AG04450 (cell line): ENCODE data around the gene TBKBP1. TPM values are rescaled to one million over a fixed set of nuclear protein-coding genes. Genes with fewer than 3 reads are reported as not detected.
"Not testable (repeated sequence)": the region's sequence is repeated elsewhere in the genome, so short reads cannot be mapped to it uniquely, and the experiment has no call there.

Source experiments
- CTCF ChIA-PET: fragments of 300-600, 350-600 bp; formaldehyde crosslinking; extraction: SDS; loops from one replicate; lab custom pipeline; 2022; ENCODE audit warnings: antibody characterized with exemption, inconsistent platforms; lab: Charles Lee
- POLR2A ChIA-PET: fragments of 350-600 bp; formaldehyde crosslinking; extraction: SDS; loops from one replicate; lab custom pipeline; 2021; ENCODE audit warnings: antibody characterized with exemption, inconsistent platforms; lab: Yijun Ruan, JAX
- DNase-seq: peaks from one replicate; pipeline ENCODE4 v3.0.0-alpha.2; 2011; ENCODE audit warnings: low read depth, low spot score
- H3K27ac ChIP-seq: one replicate; pipeline ENCODE4 v1.5.1; 2012; ENCODE audit warnings: low read depth, low read length, control low read depth
- H3K27me3 ChIP-seq: one replicate; pipeline ENCODE4 v1.6.0; 2012; ENCODE audit warnings: low read length; ENCODE audit not compliant: control insufficient read depth, insufficient read depth
- H3K4me3 ChIP-seq: 2 replicates; pipeline ENCODE4 v1.5.1; 2011; ENCODE audit warnings: mild to moderate bottlenecking, low read depth, low read length, control low read depth
- H3K9me3 ChIP-seq: 2 replicates; pipeline ENCODE4 v1.5.1; 2012; ENCODE audit warnings: low read length; ENCODE audit not compliant: control insufficient read depth, insufficient read depth
- CTCF ChIP-seq: IDR thresholded peaks from 2 replicates; pipeline ENCODE4 v1.5.1; 2011; ENCODE audit warnings: low read depth, low read length, control low read depth, inconsistent platforms
- polyA plus RNA-seq: library from polyadenylated mRNA; depleted of rRNA; stranded (reverse); fragments of >200 nt; gene quantifications from 2 replicates; pipeline ENCODE4 v1.2.3, GENCODE V29; 2011

Gene TBKBP1
- polyA plus RNA-seq, 1 experiment, result 4.8 TPM

- CTCF ChIA-PET, result interaction anchor here (1.6 kb wide), 1 partner anchor 8 kb away, joined by 3 read pairs; no protein-coding TSS in a partner anchor
- POLR2A ChIA-PET, result no interaction called here
Observed at GRCh38 chr17:47738178-47738577, 44.2 kb downstream of the TBKBP1 start.

GRCh38 chr17:47739150-47739549 is 45.2 kb downstream of the TBKBP1 start:
- Histone ChIP-seq H3K27ac (no peak overlapping the region), H3K9me3 (no peaks in the 10 kb centered on the region), H3K4me3 (no peak overlapping the region), H3K27me3 (peaks cover 48% of the 10 kb centered on the region)
- DNase-seq, result no peak
- CTCF ChIA-PET, result no interaction called here
- TF ChIP-seq CTCF, result no peak
- POLR2A ChIA-PET, result no interaction called here

More at GRCh38 chr17:47738178-47738577, 44.2 kb downstream of the TBKBP1 start:
- H3K27me3 ChIP-seq, result peaks cover 44% of the 10 kb centered on the region
- no peak for DNase-seq
- H3K9me3 ChIP-seq, result no peaks in the 10 kb centered on the region
- H3K27ac ChIP-seq, result no peak overlapping the region
- no peak for TF ChIP-seq CTCF
- H3K4me3 ChIP-seq, result no peak overlapping the region

- H3K4me3 ChIP-seq, H3K9me3 ChIP-seq, DNase-seq, POLR2A ChIA-PET, H3K27ac ChIP-seq, CTCF ChIA-PET: not testable (repeated sequence)
- H3K27me3 ChIP-seq, result peaks cover 48% of the 10 kb centered on the region
Observed at GRCh38 chr17:47739945-47740344, 46.0 kb downstream of the TBKBP1 start.

GRCh38 chr17:47741109-47741792 is 47.3 kb downstream of the TBKBP1 start:
- Histone ChIP-seq H3K27ac (no peak overlapping the region), H3K4me3 (no peak overlapping the region), H3K27me3 (peaks cover 50% of the 10 kb centered on the region), H3K9me3 (no peaks in the 10 kb centered on the region; the same call in 1 of the 2 replicates)
- no peak for TF ChIP-seq CTCF
- ChIA-PET POLR2A (no interaction called here), CTCF (no interaction called here)
- DNase-seq, result no peak

GRCh38 chr17:47741793-47742145 is 47.8 kb downstream of the TBKBP1 start:
- H3K4me3 ChIP-seq, result no peak overlapping the region
- no peak overlapping the region for H3K27ac ChIP-seq
- no peak for TF ChIP-seq CTCF
- no peak for DNase-seq
- ChIA-PET CTCF (no interaction called here), POLR2A (no interaction called here)
- peaks cover 47% of the 10 kb centered on the region for H3K27me3 ChIP-seq
- no peaks in the 10 kb centered on the region; the same call in 1 of the 2 replicates for H3K9me3 ChIP-seq
